HG03460 (cell line): Measurements from ENCODE around the gene SERPINA3.
"Not testable (repeated sequence)": the region's sequence is repeated elsewhere in the genome, so short reads cannot be mapped to it uniquely, and the experiment has no call there.

Source experiments
- ATAC-seq: cut with Tn5 transposase; IDR thresholded peaks from one replicate; pipeline ENCODE4 v1.9.1; 2021; ENCODE audit not compliant: unreplicated experiment

Gene SERPINA3

GRCh38 chr14:94612174-94612573 lies at the start of gene SERPINA3:
Gene SERPINA3, plus strand, starts transcription at chr14:94612391. Its CDS starts 2,051 bp downstream, at chr14:94614442.
- no peak for ATAC-seq

- ATAC-seq: no peak
Observed at GRCh38 chr14:94562941-94563883, 49.0 kb upstream of the SERPINA3 start.

GRCh38 chr14:94564381-94564780 lies 47.8 kb upstream of the SERPINA3 start:
- no peak for ATAC-seq

GRCh38 chr14:94568186-94568585 lies 44.0 kb upstream of the SERPINA3 start:
- ATAC-seq: no peak

GRCh38 chr14:94569381-94570001 lies 42.7 kb upstream of the SERPINA3 start:
- ATAC-seq: no peak

- no peak for ATAC-seq
Observed at GRCh38 chr14:94570002-94570400, 42.2 kb upstream of the SERPINA3 start.

- ATAC-seq: no peak
Observed at GRCh38 chr14:94570440-94570839, 41.8 kb upstream of the SERPINA3 start.

- ATAC-seq: no peak
Observed at GRCh38 chr14:94571395-94571794, 40.8 kb upstream of the SERPINA3 start.

GRCh38 chr14:94571950-94572349 lies 40.2 kb upstream of the SERPINA3 start:
- no peak for ATAC-seq

- ATAC-seq: no peak
Observed at GRCh38 chr14:94572637-94573303, 39.4 kb upstream of the SERPINA3 start.

GRCh38 chr14:94573475-94574277 lies 38.5 kb upstream of the SERPINA3 start:
- no peak for ATAC-seq

- no peak for ATAC-seq
Observed at GRCh38 chr14:94574336-94574735, 37.9 kb upstream of the SERPINA3 start.

GRCh38 chr14:94575730-94576585 lies 36.2 kb upstream of the SERPINA3 start:
- no peak for ATAC-seq

- ATAC-seq: not testable (repeated sequence)
Observed at GRCh38 chr14:94577472-94577871, 34.7 kb upstream of the SERPINA3 start.

GRCh38 chr14:94578712-94579111 lies 33.5 kb upstream of the SERPINA3 start:
- ATAC-seq: no peak

GRCh38 chr14:94581127-94581999 lies 30.8 kb upstream of the SERPINA3 start, which contains the start of gene SERPINA5:
Gene SERPINA5, plus strand, starts transcription at chr14:94581426. Its CDS starts 5,937 bp downstream, at chr14:94587363.
- no peak for ATAC-seq

GRCh38 chr14:94582199-94582750 lies 29.9 kb upstream of the SERPINA3 start:
- ATAC-seq: no peak

GRCh38 chr14:94582851-94583250 lies 29.3 kb upstream of the SERPINA3 start:
- ATAC-seq: no peak
